WTC11 (cell line): ENCODE results near the gene TRDMT1. TPM values are rescaled to one million over a fixed set of nuclear protein-coding genes. Genes with fewer than 3 reads are reported as not detected.

ENCODE experiments used
- ATAC-seq: fragments of 200-7000 bp; cut with Tn5 transposase; 2 replicates; pipeline ENCODE4 v1.10.0; 2021; ENCODE audit warnings: mild to moderate bottlenecking, moderate library complexity
- CTCF ChIA-PET: fragments of 300-600 bp; sonication (Branson Sonifier 250); formaldehyde crosslinking; loops from one replicate; lab custom pipeline; 2021; ENCODE audit warnings: antibody characterized with exemption; lab: Charles Lee
- POLR2A ChIA-PET: fragments of 350-600 bp; sonication (Branson Sonifier 250); formaldehyde crosslinking; loops from one replicate; lab custom pipeline; 2021; ENCODE audit warnings: antibody characterized with exemption; lab: Charles Lee
- DNase-seq: peaks from one replicate; pipeline ENCODE4 v3.0.0; 2021; ENCODE audit warnings: low spot score
- H3K27ac Mint-ChIP-seq: 2 replicates; pipeline ENCODE4 v1.8.0; 2021; ENCODE audit warnings: mixed read lengths
- H3K27me3 Mint-ChIP-seq: 2 replicates; pipeline ENCODE4 v1.8.0; 2021; ENCODE audit warnings: low read depth, mild to moderate bottlenecking, moderate library complexity, mixed read lengths
- H3K36me3 Mint-ChIP-seq: 2 replicates; pipeline ENCODE4 v1.8.0; 2021; ENCODE audit warnings: mixed read lengths
- H3K4me1 Mint-ChIP-seq: 2 replicates; pipeline ENCODE4 v1.8.0; 2022; ENCODE audit warnings: mixed read lengths
- H3K4me3 Mint-ChIP-seq: 2 replicates; pipeline ENCODE4 v1.8.0; 2021; ENCODE audit warnings: mild to moderate bottlenecking, moderate library complexity, mixed read lengths
- H3K9me3 Mint-ChIP-seq: 2 replicates; pipeline ENCODE4 v1.8.0; 2021; ENCODE audit warnings: mixed read lengths
- CBFB ChIP-seq: sonication (generic); formaldehyde crosslinking; IDR thresholded peaks from 2 replicates; pipeline ENCODE4 v1.8.1; 2022; ENCODE audit warnings: mild to moderate bottlenecking, low read depth, missing genetic modification reagents
- CREB1 ChIP-seq: sonication (generic); formaldehyde crosslinking; IDR thresholded peaks from 2 replicates; pipeline ENCODE4 v1.8.0; 2023; ENCODE audit warnings: mild to moderate bottlenecking, missing genetic modification reagents
- E2F5 ChIP-seq: sonication (generic); formaldehyde crosslinking; IDR thresholded peaks from 2 replicates; pipeline ENCODE4 v1.8.1; 2022; ENCODE audit warnings: mild to moderate bottlenecking, moderate library complexity, missing genetic modification reagents
- EMX1 ChIP-seq: fragments of 250-450 bp; sonication (Bioruptor Pico); IDR thresholded peaks from 2 replicates; pipeline ENCODE4 v1.8.0; 2021; ENCODE audit warnings: mild to moderate bottlenecking
- ETV6 ChIP-seq: sonication (generic); formaldehyde crosslinking; IDR thresholded peaks from 2 replicates; pipeline ENCODE4 v1.8.1; 2022; ENCODE audit warnings: mild to moderate bottlenecking, missing genetic modification reagents
- FOXJ3 ChIP-seq: sonication (generic); formaldehyde crosslinking; IDR thresholded peaks from 2 replicates; pipeline ENCODE4 v1.9.0; 2021; ENCODE audit warnings: missing genetic modification reagents, mild to moderate bottlenecking, borderline replicate concordance
- FOXP1 ChIP-seq: sonication (generic); formaldehyde crosslinking; IDR thresholded peaks from 2 replicates; pipeline ENCODE4 v1.8.0; 2022; ENCODE audit warnings: missing genetic modification reagents, mild to moderate bottlenecking, moderate library complexity, borderline replicate concordance
- GABPB1 ChIP-seq: sonication (generic); formaldehyde crosslinking; IDR thresholded peaks from 2 replicates; pipeline ENCODE4 v1.8.1; 2023; ENCODE audit warnings: mild to moderate bottlenecking, missing genetic modification reagents
- GRHL2 ChIP-seq: fragments of 250-450 bp; sonication (Bioruptor Pico); IDR thresholded peaks from 2 replicates; pipeline ENCODE4 v1.8.0; 2022; ENCODE audit warnings: mild to moderate bottlenecking, moderate library complexity; ENCODE audit not compliant: insufficient replicate concordance, severe bottlenecking
- JUN ChIP-seq: sonication (generic); formaldehyde crosslinking; IDR thresholded peaks from 2 replicates; pipeline ENCODE4 v1.8.0; 2023; ENCODE audit warnings: mild to moderate bottlenecking, missing genetic modification reagents
- NFYB ChIP-seq: sonication (generic); formaldehyde crosslinking; conservative IDR thresholded peaks from 2 replicates; pipeline ENCODE4 v1.8.0; 2022; ENCODE audit warnings: low read depth, missing genetic modification reagents
- NR1H2 ChIP-seq: sonication (generic); formaldehyde crosslinking; IDR thresholded peaks from 2 replicates; pipeline ENCODE4 v1.9.0; 2021; ENCODE audit warnings: mild to moderate bottlenecking, moderate library complexity, missing genetic modification reagents
- OVOL2 ChIP-seq: fragments of 250-450 bp; sonication (Bioruptor Pico); IDR thresholded peaks from 2 replicates; pipeline ENCODE4 v1.9.0; 2021; ENCODE audit warnings: mild to moderate bottlenecking, borderline replicate concordance
- PREB ChIP-seq: sonication (generic); formaldehyde crosslinking; IDR thresholded peaks from 2 replicates; pipeline ENCODE4 v1.8.1; 2022; ENCODE audit warnings: mild to moderate bottlenecking, missing genetic modification reagents, moderate library complexity, borderline replicate concordance
- PRRX2 ChIP-seq: fragments of 250-450 bp; sonication (Bioruptor Pico); IDR thresholded peaks from 2 replicates; pipeline ENCODE4 v1.8.0; 2021; ENCODE audit warnings: mild to moderate bottlenecking
- SMAD3 ChIP-seq: sonication (generic); formaldehyde crosslinking; IDR thresholded peaks from 2 replicates; pipeline ENCODE4 v1.8.0; 2022; ENCODE audit warnings: missing genetic modification reagents, mild to moderate bottlenecking, borderline replicate concordance
- TEAD1 ChIP-seq: sonication (generic); formaldehyde crosslinking; IDR thresholded peaks from 2 replicates; pipeline ENCODE4 v1.8.0; 2022; ENCODE audit warnings: mild to moderate bottlenecking, missing genetic modification reagents
- ZNF263 ChIP-seq: sonication (generic); formaldehyde crosslinking; IDR thresholded peaks from 2 replicates; pipeline ENCODE4 v1.8.1; 2022; ENCODE audit warnings: low read depth, mild to moderate bottlenecking, moderate library complexity, missing genetic modification reagents
- ZNF317 ChIP-seq: sonication (generic); formaldehyde crosslinking; IDR thresholded peaks from 2 replicates; pipeline ENCODE4 v1.8.1; 2023; ENCODE audit warnings: low read depth, mild to moderate bottlenecking, moderate library complexity, missing genetic modification reagents, borderline replicate concordance
- ZNF512 ChIP-seq: sonication (generic); formaldehyde crosslinking; IDR thresholded peaks from 2 replicates; pipeline ENCODE4 v1.8.1; 2022; ENCODE audit warnings: missing genetic modification reagents, borderline replicate concordance
- ZSCAN18 ChIP-seq: fragments of 250-450 bp; sonication (Bioruptor Pico); IDR thresholded peaks from 2 replicates; pipeline ENCODE4 v2.1.2; 2022; ENCODE audit warnings: mild to moderate bottlenecking, moderate library complexity
- total RNA-seq: library from RNA; stranded (reverse); gene quantifications from 3 replicates; pipeline ENCODE4 v1.2.3, GENCODE V29; 2021
- TF ChIP-seq, protein P1 (sequence below): fragments of 250-450 bp; sonication (Bioruptor Pico); IDR thresholded peaks from 2 replicates; pipeline ENCODE4 v1.9.0; 2021; ENCODE audit warnings: mild to moderate bottlenecking
- TF ChIP-seq, protein P2 (sequence below): sonication (generic); formaldehyde crosslinking; IDR thresholded peaks from 2 replicates; pipeline ENCODE4 v1.8.1; 2023; ENCODE audit warnings: mild to moderate bottlenecking, missing genetic modification reagents
- TF ChIP-seq, protein P3 (sequence below): sonication (generic); formaldehyde crosslinking; conservative IDR thresholded peaks from 2 replicates; pipeline ENCODE4 v1.8.1; 2022; ENCODE audit warnings: mild to moderate bottlenecking, missing genetic modification reagents
- TF ChIP-seq, protein P4 (sequence below): fragments of 250-450 bp; sonication (Bioruptor Pico); IDR thresholded peaks from 2 replicates; pipeline ENCODE4 v1.9.0; 2021; ENCODE audit warnings: mild to moderate bottlenecking

The TRDMT1 gene
- total RNA-seq, 1 experiment from 2014 or later: 11.7 TPM

GRCh38 chr10:17113889-17114540 lies 87.5 kb downstream of the TRDMT1 start:
- H3K9me3 Mint-ChIP-seq: no peaks in the 10 kb centered on the region
- no peaks in the 10 kb centered on the region for H3K4me1 Mint-ChIP-seq
- POLR2A ChIA-PET: no interaction called here
- H3K27me3 Mint-ChIP-seq: no peaks in the 10 kb centered on the region
- no peak overlapping the region for H3K4me3 Mint-ChIP-seq
- no peak overlapping the region for H3K27ac Mint-ChIP-seq
- DNase-seq (no peak), ATAC-seq (no peak)
- TF ChIP-seq ZNF263 (CRISPR knock-in tag) (no peak), SMAD3 (CRISPR knock-in tag) (no peak), GRHL2 (no peak), OVOL2 (CRISPR knock-in tag) (no peak), GABPB1 (CRISPR knock-in tag) (no peak), CREB1 (CRISPR knock-in tag) (no peak), EMX1 (no peak), PRRX2 (CRISPR knock-in tag) (no peak), ZNF317 (CRISPR knock-in tag) (no peak), ETV6 (no peak), PREB (CRISPR knock-in tag) (no peak), ZNF512 (CRISPR knock-in tag) (no peak), CBFB (CRISPR knock-in tag) (no peak), ZSCAN18 (CRISPR knock-in tag) (no peak), FOXP1 (no peak)
- TF ChIP-seq, protein P1, sequence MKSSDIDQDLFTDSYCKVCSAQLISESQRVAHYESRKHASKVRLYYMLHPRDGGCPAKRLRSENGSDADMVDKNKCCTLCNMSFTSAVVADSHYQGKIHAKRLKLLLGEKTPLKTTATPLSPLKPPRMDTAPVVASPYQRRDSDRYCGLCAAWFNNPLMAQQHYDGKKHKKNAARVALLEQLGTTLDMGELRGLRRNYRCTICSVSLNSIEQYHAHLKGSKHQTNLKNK (CRISPR knock-in tag): no peak
- TF ChIP-seq, protein P2, sequence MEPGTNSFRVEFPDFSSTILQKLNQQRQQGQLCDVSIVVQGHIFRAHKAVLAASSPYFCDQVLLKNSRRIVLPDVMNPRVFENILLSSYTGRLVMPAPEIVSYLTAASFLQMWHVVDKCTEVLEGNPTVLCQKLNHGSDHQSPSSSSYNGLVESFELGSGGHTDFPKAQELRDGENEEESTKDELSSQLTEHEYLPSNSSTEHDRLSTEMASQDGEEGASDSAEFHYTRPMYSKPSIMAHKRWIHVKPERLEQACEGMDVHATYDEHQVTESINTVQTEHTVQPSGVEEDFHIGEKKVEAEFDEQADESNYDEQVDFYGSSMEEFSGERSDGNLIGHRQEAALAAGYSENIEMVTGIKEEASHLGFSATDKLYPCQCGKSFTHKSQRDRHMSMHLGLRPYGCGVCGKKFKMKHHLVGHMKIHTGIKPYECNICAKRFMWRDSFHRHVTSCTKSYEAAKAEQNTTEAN (CRISPR knock-in tag): no peak
- TF ChIP-seq, protein P3, sequence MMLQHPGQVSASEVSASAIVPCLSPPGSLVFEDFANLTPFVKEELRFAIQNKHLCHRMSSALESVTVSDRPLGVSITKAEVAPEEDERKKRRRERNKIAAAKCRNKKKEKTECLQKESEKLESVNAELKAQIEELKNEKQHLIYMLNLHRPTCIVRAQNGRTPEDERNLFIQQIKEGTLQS (CRISPR knock-in tag): no peak
- no peaks in the 10 kb centered on the region for H3K36me3 Mint-ChIP-seq
- CTCF ChIA-PET: no interaction called here

DNA sequence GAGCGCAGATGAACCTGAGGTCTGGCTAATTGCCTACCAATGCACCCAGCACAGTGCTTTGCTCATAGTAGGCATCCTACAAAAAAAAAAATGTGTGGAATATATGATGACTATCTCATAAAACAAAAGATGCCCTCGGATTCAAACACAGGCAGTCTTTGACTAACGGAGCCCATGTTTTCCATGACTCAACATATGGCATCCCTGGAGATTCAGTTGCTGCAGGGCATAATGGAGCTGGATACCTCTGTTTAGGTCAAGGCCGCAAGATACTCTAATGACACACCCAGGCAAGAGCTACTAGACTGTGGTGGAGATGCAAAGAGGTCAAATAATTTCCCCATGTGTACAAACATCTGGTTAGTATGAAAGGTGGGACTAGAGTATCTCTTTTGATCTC lies 88.1 kb downstream of the TRDMT1 start:
- Mint-ChIP-seq H3K27me3 (no peaks in the 10 kb centered on the region), H3K4me3 (no peak overlapping the region), H3K9me3 (no peaks in the 10 kb centered on the region), H3K36me3 (no peaks in the 10 kb centered on the region), H3K27ac (no peak overlapping the region), H3K4me1 (no peaks in the 10 kb centered on the region)
- POLR2A ChIA-PET: no interaction called here
- CTCF ChIA-PET: no interaction called here
- ATAC-seq: no peak
- no peak for DNase-seq
- TF ChIP-seq FOXJ3 (CRISPR knock-in tag) (no peak), FOXP1 (no peak), TEAD1 (no peak), NR1H2 (CRISPR knock-in tag) (no peak), NFYB (CRISPR knock-in tag) (no peak), E2F5 (CRISPR knock-in tag) (no peak), JUN (CRISPR knock-in tag) (no peak)
- TF ChIP-seq, protein P4, sequence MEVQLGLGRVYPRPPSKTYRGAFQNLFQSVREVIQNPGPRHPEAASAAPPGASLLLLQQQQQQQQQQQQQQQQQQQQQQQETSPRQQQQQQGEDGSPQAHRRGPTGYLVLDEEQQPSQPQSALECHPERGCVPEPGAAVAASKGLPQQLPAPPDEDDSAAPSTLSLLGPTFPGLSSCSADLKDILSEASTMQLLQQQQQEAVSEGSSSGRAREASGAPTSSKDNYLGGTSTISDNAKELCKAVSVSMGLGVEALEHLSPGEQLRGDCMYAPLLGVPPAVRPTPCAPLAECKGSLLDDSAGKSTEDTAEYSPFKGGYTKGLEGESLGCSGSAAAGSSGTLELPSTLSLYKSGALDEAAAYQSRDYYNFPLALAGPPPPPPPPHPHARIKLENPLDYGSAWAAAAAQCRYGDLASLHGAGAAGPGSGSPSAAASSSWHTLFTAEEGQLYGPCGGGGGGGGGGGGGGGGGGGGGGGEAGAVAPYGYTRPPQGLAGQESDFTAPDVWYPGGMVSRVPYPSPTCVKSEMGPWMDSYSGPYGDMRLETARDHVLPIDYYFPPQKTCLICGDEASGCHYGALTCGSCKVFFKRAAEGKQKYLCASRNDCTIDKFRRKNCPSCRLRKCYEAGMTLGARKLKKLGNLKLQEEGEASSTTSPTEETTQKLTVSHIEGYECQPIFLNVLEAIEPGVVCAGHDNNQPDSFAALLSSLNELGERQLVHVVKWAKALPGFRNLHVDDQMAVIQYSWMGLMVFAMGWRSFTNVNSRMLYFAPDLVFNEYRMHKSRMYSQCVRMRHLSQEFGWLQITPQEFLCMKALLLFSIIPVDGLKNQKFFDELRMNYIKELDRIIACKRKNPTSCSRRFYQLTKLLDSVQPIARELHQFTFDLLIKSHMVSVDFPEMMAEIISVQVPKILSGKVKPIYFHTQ: no peak
